HG03354 (cell line): ENCODE results near the gene AP1M2.
A peak's percentile ranks its signal among the peaks of the same experiment; 100 is the strongest.

Experiments used
- ATAC-seq: cut with Tn5 transposase; IDR thresholded peaks from one replicate; pipeline ENCODE4 v1.9.1; 2021; ENCODE audit warnings: mild to moderate bottlenecking; ENCODE audit not compliant: unreplicated experiment, poor library complexity, severe bottlenecking

The AP1M2 gene

DNA sequence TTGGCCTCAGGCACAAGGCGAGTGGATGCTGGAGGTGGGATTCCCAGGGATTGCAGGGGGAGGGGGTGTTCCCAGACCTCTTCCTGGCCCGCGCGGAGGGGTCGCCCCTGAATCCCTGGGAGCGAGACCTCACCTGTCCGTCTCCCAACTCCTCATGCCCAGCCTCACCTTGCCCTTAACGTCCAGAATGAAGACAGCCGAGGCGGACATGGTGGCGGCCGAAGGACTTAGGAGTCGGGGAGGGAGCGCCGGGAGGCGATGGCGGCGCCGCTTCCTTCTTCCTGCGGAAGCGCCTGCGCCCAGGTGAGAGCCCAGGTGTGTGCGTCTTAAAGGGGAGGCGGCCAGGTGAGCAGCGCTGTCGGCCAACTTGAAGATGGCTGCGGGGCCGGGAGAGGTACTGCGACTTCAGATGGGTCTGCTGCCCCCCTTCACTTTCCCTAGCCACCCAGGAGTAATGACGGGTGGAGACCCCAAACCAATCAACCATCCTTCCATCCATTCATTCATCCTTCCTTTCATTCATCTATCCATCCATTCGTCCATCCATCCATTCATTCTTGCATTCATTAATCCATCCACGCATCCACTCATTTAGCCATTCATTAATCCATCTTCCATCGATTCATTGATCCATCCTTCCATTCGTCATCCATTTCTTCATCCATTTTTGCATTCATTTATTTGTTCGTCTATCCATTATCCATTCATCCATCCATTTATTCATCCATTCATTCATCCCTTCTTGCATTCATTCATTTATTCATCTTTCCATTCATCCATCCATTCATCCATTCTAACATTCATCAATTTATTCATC, at the start of gene AP1M2:
Gene AP1M2 (minus strand): TSS at position 291 of the 817 bp plus-strand sequence. CDS start 81 bp downstream, at position 210.
- ATAC-seq = no peak

DNA sequence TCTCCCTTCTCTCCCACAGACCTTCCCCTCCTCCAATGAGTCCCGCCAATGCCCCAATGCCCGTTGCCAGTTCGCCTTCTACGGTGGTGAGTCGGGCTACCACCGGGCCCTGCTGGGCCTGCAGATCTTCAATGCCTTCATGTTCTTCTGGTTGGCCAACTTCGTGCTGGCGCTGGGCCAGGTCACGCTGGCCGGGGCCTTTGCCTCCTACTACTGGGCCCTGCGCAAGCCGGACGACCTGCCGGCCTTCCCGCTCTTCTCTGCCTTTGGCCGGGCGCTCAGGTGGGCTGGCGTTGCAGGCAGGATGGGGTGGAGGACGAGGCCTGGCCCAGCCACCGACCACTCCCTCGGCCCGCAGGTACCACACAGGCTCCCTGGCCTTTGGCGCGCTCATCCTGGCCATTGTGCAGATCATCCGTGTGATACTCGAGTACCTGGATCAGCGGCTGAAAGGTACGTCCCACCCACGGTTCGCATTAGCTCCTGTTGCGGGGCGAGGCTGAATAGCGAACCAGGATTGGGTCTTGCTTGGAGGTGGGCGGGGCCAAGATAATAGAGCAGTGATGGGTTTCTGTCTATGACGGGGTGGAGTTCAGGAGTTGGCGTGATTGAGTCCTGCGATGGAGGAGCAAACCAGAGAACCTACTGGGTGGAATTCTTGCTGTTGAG, 49.3 kb upstream of the AP1M2 start:
- no peak for ATAC-seq

DNA sequence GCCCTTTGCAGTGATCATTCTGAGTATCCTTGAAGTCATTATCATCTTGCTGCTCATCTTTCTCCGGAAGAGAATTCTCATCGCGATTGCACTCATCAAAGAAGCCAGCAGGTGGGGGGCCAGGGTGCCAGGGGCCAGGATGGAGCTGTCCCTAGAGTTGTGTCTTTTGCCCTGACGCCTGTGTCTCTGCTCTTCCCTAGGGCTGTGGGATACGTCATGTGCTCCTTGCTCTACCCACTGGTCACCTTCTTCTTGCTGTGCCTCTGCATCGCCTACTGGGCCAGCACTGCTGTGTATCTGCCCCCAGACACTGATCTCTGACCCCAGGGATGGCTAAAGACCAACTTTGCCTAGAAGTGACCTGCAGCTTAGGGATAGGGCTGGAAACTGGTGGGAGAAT, 47.9 kb upstream of the AP1M2 start:
- ATAC-seq = no peak

DNA sequence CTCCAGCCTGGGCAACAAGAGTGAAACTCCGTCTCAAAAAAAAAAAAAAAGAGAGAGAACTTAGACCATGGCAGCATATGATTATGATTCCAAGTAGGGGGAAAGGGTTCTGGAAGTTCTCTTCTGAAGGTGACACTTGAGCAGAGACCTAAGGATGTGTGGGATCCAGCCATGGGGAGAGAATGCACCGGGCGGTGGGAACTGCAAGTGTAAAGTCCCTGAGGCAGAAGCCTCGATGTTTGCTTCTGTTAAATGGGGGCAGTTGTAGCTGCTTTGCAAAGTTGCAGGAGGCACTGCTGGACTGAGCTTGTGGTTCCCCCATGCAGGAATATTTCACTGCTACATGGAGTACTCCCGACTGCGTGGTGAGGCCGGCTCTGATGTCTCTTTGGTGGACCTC, 47.3 kb upstream of the AP1M2 start:
- no peak for ATAC-seq

DNA sequence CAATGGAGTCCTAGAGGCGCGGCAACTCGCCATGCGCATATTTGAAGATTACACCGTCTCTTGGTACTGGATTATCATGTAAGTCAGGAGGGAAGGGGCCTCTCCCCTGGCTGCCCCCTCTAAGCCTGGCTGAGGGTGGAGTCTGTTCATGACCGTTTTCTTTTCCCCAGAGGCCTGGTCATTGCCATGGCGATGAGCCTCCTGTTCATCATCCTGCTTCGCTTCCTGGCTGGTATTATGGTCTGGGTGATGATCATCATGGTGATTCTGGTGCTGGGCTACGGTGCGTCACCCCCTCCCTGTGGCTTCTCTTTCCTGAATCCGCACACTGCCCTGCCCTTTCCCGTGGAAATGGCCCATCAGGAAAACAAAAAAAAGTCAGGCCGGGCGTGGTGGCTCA, 44.8 kb upstream of the AP1M2 start:
- ATAC-seq = no peak

DNA sequence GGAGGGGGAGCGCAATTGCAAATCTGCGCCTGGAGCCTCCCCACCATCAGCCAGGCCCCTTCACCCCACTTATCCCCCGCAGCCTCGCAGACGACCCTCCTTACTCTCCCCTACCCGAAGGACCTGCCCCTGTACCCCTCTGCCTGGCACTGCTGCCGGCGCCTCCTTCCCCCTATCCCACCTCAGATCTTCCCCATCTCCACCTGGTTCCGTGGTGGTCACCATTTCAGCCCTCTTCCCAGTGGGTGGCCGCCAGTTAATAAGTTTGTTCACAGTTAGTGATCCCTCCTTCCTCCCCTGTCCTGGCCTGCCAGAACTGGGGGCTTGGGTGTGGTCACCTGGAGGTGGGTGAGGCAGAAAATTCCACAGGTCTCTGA, 38.6 kb upstream of the AP1M2 start:
- no peak for ATAC-seq

DNA sequence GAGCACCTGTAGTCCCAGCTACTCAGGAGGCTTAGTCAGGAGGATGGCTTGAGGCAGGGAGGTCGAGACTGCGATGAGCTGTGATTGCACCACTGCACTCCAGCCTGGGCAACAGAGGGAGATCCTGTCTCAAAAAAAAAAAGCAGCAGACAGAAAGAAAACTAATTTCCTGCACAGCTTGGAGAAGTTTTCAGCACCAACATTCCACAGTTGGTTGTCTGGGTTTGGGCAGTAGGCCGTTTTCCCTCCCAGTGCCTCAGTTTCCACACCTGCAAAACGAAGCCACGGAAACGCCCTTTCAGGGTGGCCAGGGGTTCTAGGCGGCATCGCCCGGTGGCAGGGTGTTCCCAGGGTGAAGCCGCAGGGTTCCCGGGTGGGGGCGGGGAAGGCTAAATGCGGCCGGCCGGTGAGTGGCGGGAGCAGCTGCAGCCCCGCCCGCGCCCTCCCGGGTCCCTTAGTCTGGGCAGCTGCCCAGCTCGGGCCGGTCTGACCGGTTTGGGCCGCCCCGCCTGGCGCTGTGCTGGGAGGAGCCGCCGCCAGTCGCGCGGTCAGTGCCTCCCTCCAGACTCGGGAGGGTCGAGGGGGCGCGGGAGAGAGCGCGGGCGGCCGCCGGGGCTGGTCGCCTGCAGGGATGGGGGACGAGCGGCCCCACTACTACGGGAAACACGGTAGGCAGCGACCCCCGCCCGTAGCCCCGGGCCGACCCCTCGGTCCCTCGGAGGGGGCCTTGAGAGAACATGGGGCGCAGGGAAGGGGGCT, 38.1 kb upstream of the AP1M2 start, which contains the start of gene SLC44A2:
Gene SLC44A2 (plus strand): TSS at position 551 of the 759 bp plus-strand sequence. CDS start 81 bp downstream, at position 632.
- no peak for ATAC-seq

DNA sequence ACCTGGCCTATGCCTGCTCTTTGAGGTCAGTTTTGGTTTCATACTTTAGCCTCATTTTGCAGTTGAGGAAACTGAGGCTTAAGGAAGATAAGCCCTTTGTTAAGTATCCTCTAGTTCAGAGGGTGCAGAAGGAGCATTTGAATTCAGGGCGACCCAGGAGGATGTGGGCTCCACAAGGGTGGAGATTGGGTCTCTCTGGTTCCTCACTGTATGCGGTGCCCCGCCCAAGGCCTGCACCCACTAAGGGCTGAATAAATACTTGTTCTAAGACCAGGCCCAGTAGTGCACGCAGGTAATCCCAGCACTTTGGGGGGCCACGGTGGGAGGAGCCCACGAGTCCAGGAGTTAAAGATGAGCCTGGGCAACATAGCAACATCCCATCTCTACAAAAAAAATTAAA, 37.5 kb upstream of the AP1M2 start:
- no peak for ATAC-seq

DNA sequence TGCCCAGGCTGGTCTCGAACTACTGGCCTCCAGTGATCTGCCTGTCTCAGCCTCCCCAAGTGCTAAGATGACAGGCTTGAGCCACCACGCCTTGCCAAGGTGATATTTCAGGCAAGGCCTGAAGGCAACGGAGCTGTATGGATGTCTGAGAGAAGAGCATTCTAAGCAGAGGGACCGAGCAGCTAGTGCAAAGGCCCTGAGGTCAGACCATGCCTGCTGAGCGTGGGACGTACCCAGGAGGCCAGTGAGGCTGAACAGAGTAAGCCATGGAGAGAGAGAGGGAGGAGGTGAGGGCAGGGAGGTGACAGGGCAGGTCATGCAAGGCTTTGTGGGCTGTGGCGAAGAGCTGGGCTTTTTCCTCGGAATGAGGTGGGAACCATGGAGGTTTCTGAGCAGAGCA, 34.9 kb upstream of the AP1M2 start:
- ATAC-seq = no peak

DNA sequence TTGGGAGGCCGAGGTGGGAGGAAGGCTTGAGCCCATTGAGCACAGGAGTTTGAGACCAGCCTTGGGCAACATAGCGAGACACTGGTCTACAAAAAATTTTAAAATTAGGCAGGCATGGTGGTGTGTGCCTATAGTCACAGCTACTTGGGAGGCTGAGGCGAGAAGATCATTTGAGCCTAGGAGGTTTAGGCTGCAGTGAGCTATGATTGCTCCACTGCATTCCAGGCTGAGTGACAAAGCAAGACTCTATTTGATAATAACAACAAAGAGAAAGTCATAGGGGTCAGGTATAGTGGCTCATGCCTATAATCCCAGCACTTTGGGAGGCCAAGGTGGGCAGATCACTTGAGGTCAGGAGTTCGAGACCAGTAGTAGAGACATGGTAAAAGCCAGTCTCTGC, 33.7 kb upstream of the AP1M2 start:
- no peak for ATAC-seq

DNA sequence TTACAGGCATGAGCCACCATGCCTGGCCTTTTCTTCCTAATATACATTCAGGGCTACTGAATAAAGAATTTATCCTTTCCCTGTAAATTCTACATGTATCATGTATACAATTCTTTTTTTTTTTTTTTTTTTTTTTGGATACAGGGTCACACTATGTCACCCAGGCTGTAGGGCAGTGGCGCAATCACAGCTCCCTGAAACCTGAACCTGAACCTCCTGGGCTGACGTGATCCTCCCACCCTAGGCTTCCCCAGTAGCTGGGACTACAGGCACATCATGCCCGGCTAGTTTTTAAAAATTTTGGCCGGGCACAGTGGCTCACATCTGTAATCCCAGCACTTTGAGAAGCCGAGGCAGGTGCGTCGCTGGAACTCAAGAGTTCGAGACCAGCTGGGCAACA, 31.7 kb upstream of the AP1M2 start:
- no peak for ATAC-seq

DNA sequence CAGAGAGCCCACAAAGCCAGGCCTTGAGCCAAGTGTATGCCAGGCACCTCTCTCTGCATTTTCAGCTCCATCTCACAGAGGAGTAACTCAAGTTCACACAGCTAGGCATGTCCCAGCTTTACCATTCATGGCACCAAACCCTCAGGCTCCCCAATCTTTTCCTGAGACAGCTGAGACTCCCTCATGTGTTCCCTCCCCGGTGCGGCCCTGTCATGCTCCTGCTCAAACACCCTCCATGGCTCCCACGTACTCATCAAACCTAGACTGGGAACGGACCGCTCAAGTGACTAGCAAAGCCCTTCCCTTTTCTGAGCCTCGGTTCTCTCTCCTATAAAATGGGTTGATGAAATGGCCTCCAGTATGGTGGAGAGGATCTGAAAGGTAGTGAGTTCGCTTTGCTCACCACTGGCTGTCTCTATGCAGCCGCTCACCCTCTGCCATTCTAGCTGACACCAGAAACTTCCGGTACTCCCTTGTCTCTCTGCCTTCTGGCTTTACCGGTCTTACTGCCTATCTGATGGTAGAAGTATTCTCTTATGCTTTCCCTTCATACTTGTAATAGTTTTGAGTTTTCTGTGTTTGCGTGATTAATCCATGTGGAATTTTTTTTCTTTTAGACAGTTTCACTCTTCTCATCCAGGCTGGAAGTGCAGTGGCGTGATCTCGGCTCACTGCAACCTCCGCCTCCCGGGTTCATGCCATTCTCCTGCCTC, 30.5 kb upstream of the AP1M2 start:
- ATAC-seq = no peak

DNA sequence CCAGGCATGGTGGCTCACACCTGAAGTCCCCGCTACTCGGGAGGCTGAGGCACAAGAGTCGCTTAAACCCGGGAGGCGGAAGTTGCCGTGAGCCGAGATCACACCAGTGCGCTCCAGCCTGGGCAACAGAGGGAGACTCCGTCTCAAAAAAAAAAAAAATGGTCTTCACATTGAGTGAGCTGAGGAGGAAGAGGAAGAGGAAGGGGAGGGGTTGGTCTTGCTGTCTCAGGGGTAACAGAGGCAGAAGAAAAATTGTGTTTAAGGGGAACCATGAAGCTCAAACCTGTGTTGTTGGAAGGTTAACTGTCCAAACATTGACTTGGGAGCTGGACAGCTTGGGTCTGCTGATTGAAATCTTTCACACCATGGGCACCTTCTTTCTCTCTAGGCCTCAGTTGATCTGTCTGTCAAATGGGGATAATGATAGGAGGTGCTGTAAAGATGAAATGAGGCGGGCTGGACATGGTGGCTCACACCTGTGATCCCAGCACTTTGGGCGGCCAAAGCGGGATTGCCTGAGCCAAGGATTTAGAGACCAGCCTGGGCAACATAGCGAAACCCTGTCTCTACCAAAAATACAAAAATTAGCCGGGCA, 28.4 kb upstream of the AP1M2 start:
- ATAC-seq = no peak

DNA sequence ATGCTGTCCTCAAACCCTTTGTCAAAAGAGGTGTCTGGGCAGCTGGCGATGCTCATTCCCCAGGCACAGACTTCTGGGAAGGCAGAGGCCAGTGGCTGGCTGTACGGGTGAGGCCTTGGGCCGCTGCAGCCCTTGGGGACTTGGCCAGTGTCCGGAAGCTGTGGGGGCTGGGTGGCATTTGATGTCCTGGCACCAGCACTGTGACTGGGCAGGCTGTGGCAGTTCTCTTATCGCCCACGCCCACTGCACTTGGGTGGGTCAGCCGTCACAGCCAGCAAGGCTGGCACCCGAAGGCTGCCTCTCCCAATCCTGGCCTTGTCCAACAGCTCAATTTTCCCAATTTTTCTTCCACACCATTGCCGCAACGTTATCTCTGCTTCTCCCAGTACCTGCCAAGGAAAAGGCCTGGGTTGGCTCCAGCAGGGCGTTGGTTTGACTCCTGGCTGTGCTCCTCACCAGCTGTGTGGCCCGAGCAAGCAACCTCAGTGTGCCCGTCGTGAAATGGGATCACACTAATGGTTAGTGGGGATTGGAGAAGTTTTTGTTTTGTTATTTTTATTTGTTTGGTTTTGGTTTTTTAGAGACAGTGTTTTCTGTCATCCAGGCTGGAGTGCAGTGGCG, 25.5 kb upstream of the AP1M2 start:
- ATAC-seq = no peak

DNA sequence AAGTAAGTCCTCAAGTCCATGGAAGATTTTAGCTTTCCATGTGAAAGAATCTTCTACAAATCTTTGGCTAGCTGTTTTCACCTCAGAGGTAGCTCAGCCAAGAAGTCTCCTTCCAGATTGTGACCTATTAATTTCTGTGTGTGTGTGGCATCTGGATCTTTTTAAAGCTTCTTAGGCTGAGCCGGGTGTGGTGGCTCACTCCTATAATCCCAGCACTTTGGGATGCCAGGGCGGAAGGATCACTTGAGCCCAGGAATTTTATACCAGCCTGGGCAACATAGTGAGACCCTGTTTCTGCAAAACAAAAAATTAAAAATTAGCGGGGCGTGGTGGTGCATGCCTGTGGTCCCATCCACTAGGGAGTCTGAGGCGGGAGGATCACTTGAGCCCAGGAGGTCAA, 24.8 kb upstream of the AP1M2 start:
- no peak for ATAC-seq

DNA sequence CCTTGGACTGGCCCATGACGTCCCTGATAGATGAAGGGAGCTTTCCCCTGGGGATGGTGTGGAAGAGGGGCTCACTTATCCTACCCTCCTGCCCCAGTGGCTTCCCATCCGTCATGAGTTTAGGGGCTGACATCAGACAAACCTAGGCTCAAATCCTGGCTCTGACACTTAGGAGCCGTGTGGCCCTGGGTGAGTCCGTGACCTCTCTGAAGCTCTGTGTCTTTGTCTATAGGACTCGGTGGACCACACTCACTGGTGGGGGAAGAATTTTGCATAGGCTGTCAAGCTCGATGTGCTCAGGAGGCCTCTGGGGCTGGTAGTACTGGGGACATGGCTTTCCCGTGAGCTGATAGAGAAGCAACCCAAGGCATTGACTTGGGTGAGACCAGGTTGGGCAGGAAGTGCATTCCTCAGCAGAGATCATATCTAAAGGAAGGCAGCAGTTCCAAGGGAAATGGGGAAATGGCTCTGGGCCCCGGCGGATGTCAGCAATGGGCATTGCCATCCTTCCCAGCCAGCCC, 17.4 kb upstream of the AP1M2 start:
- ATAC-seq = peak; percentile 28

DNA sequence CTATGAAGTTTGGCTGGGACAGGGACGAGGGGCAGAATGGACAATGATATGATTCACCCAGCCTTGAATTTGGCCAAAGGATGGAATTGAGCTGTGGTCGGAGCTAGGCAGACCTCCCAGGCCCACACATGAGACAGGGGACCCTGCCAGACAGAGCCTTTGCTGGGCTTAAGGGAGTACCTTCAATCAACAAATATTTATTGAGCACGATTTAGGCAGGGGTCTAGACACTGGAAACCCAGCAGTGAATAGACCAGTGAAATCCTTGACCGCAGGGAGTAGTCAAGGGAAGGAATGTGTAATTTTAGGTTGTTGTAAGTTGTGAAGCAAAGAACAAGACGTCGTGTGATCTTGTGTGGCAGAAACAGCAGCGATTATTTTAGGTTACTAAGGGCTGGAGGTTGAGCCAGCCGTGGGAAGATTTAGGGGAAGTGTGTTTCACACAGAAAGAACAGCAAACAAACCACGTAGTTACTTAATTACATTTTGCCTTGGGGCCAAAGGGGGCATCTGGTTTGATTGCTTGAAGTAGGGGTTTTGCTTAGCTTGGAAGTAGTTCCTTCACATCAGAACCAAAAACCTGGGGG, 16.9 kb upstream of the AP1M2 start:
- ATAC-seq = peak; percentile 29

DNA sequence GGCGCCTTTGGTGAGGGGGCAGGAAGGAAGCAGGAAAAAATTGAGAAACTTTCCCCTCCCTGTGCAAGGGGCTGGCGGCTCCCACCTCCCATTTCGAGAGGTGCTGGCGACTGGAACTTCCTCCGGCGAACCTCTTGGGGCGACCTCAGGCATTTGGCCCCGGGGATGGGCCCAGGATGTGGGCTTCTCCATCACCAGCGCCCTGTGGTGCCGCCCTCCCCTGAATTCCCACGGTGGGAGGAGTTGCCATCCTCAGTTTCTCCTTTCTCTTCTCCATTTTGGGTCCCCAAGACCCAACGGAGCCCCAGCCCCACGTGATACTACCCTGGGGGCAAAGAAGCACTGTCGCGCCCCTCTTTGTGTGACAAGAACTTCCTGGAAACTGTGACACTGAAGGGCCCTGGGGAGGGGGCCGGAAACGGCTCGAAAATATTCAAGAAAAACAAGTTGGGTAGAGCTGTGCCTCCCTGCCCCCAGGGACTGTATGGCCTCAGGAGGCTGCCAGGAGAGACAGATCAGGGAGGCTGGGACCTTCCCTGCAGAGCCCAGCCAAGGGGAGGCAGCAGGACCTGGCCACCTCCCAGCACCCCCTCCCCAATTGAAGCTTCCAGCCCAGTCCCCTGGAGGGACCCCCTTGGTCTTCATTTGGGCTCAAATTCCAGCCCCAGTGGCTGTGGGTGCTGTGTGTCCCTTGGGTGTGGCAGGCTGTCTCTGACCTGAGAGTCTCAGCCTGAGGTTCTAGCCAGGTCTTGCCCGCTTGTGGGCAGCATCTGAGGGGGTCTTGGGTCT, 16.2 kb upstream of the AP1M2 start:
- ATAC-seq = peak; percentile 55
